WTC11 (cell line): ENCODE results near the gene TM9SF1. TPM values are rescaled to one million over a fixed set of nuclear protein-coding genes. Genes with fewer than 3 reads are reported as not detected.

Source experiments
- ATAC-seq: fragments of 200-7000 bp; cut with Tn5 transposase; 2 replicates; pipeline ENCODE4 v1.10.0; 2021; ENCODE audit warnings: mild to moderate bottlenecking, moderate library complexity
- CTCF ChIA-PET: fragments of 300-600 bp; sonication (Branson Sonifier 250); formaldehyde crosslinking; loops from one replicate; lab custom pipeline; 2021; ENCODE audit warnings: antibody characterized with exemption; lab: Charles Lee
- POLR2A ChIA-PET: fragments of 350-600 bp; sonication (Branson Sonifier 250); formaldehyde crosslinking; loops from one replicate; lab custom pipeline; 2021; ENCODE audit warnings: antibody characterized with exemption; lab: Charles Lee
- DNase-seq: peaks from one replicate; pipeline ENCODE4 v3.0.0; 2021; ENCODE audit warnings: low spot score
- H3K27ac Mint-ChIP-seq: 2 replicates; pipeline ENCODE4 v1.8.0; 2021; ENCODE audit warnings: mixed read lengths
- H3K27me3 Mint-ChIP-seq: 2 replicates; pipeline ENCODE4 v1.8.0; 2021; ENCODE audit warnings: low read depth, mild to moderate bottlenecking, moderate library complexity, mixed read lengths
- H3K36me3 Mint-ChIP-seq: 2 replicates; pipeline ENCODE4 v1.8.0; 2021; ENCODE audit warnings: mixed read lengths
- H3K4me1 Mint-ChIP-seq: 2 replicates; pipeline ENCODE4 v1.8.0; 2022; ENCODE audit warnings: mixed read lengths
- H3K4me3 Mint-ChIP-seq: 2 replicates; pipeline ENCODE4 v1.8.0; 2021; ENCODE audit warnings: mild to moderate bottlenecking, moderate library complexity, mixed read lengths
- H3K9me3 Mint-ChIP-seq: 2 replicates; pipeline ENCODE4 v1.8.0; 2021; ENCODE audit warnings: mixed read lengths
- E2F1 ChIP-seq: sonication (generic); formaldehyde crosslinking; IDR thresholded peaks from 2 replicates; pipeline ENCODE4 v1.8.0; 2022; ENCODE audit warnings: mild to moderate bottlenecking, missing genetic modification reagents
- ELF4 ChIP-seq: sonication (generic); formaldehyde crosslinking; IDR thresholded peaks from 2 replicates; pipeline ENCODE4 v1.8.1; 2022; ENCODE audit warnings: low read depth, mild to moderate bottlenecking, moderate library complexity, missing genetic modification reagents
- EMX1 ChIP-seq: fragments of 250-450 bp; sonication (Bioruptor Pico); IDR thresholded peaks from 2 replicates; pipeline ENCODE4 v1.8.0; 2021; ENCODE audit warnings: mild to moderate bottlenecking
- FOXP1 ChIP-seq: sonication (generic); formaldehyde crosslinking; IDR thresholded peaks from 2 replicates; pipeline ENCODE4 v1.8.0; 2022; ENCODE audit warnings: missing genetic modification reagents, mild to moderate bottlenecking, moderate library complexity, borderline replicate concordance
- FOXP4 ChIP-seq: sonication (generic); formaldehyde crosslinking; IDR thresholded peaks from 2 replicates; pipeline ENCODE4 v1.8.0; 2022; ENCODE audit warnings: mild to moderate bottlenecking, missing genetic modification reagents
- HMGA2 ChIP-seq: fragments of 250-450 bp; sonication (Bioruptor Pico); IDR thresholded peaks from 2 replicates; pipeline ENCODE4 v1.4.0; 2021; ENCODE audit warnings: mild to moderate bottlenecking, moderate library complexity
- KAT7 ChIP-seq: sonication (generic); formaldehyde crosslinking; IDR thresholded peaks from 2 replicates; pipeline ENCODE4 v1.8.1; 2023; ENCODE audit warnings: missing genetic modification reagents, mild to moderate bottlenecking, borderline replicate concordance
- MAX ChIP-seq: sonication (generic); formaldehyde crosslinking; IDR thresholded peaks from 2 replicates; pipeline ENCODE4 v1.8.0; 2022; ENCODE audit warnings: mild to moderate bottlenecking, missing genetic modification reagents
- NR1H2 ChIP-seq: sonication (generic); formaldehyde crosslinking; IDR thresholded peaks from 2 replicates; pipeline ENCODE4 v1.9.0; 2021; ENCODE audit warnings: mild to moderate bottlenecking, moderate library complexity, missing genetic modification reagents
- NR2C2 ChIP-seq: sonication (generic); formaldehyde crosslinking; IDR thresholded peaks from 2 replicates; pipeline ENCODE4 v1.8.0; 2022; ENCODE audit warnings: mild to moderate bottlenecking, missing genetic modification reagents
- PREB ChIP-seq: sonication (generic); formaldehyde crosslinking; IDR thresholded peaks from 2 replicates; pipeline ENCODE4 v1.8.1; 2022; ENCODE audit warnings: mild to moderate bottlenecking, missing genetic modification reagents, moderate library complexity, borderline replicate concordance
- PRRX2 ChIP-seq: fragments of 250-450 bp; sonication (Bioruptor Pico); IDR thresholded peaks from 2 replicates; pipeline ENCODE4 v1.8.0; 2021; ENCODE audit warnings: mild to moderate bottlenecking
- SMAD3 ChIP-seq: sonication (generic); formaldehyde crosslinking; IDR thresholded peaks from 2 replicates; pipeline ENCODE4 v1.8.0; 2022; ENCODE audit warnings: missing genetic modification reagents, mild to moderate bottlenecking, borderline replicate concordance
- SOX15 ChIP-seq: fragments of 250-450 bp; sonication (Bioruptor Pico); IDR thresholded peaks from 2 replicates; pipeline ENCODE4 v1.9.0; 2021; ENCODE audit warnings: mild to moderate bottlenecking
- SP1 ChIP-seq: sonication (generic); formaldehyde crosslinking; conservative IDR thresholded peaks from 2 replicates; pipeline ENCODE4 v1.8.1; 2022; ENCODE audit warnings: missing genetic modification reagents
- TCF7 ChIP-seq: sonication (generic); formaldehyde crosslinking; IDR thresholded peaks from 2 replicates; pipeline ENCODE4 v1.8.0; 2022; ENCODE audit warnings: mild to moderate bottlenecking, low read depth, missing genetic modification reagents, moderate library complexity
- TEAD1 ChIP-seq: sonication (generic); formaldehyde crosslinking; IDR thresholded peaks from 2 replicates; pipeline ENCODE4 v1.8.0; 2022; ENCODE audit warnings: mild to moderate bottlenecking, missing genetic modification reagents
- TP53 ChIP-seq: sonication (generic); formaldehyde crosslinking; IDR thresholded peaks from 2 replicates; pipeline ENCODE4 v1.8.1; 2023; ENCODE audit warnings: mild to moderate bottlenecking, missing genetic modification reagents
- ZBTB43 ChIP-seq: sonication (generic); formaldehyde crosslinking; IDR thresholded peaks from 2 replicates; pipeline ENCODE4 v1.8.1; 2023; ENCODE audit warnings: mild to moderate bottlenecking, missing genetic modification reagents
- ZNF232 ChIP-seq: sonication (generic); formaldehyde crosslinking; IDR thresholded peaks from 2 replicates; pipeline ENCODE4 v1.8.0; 2022; ENCODE audit warnings: mild to moderate bottlenecking, missing genetic modification reagents
- ZNF281 ChIP-seq: sonication (generic); formaldehyde crosslinking; IDR thresholded peaks from 2 replicates; pipeline ENCODE4 v1.8.0; 2023; ENCODE audit warnings: mild to moderate bottlenecking, missing genetic modification reagents
- ZNF396 ChIP-seq: fragments of 250-450 bp; sonication (Bioruptor Pico); IDR thresholded peaks from 2 replicates; pipeline ENCODE4 v1.8.0; 2021; ENCODE audit warnings: mild to moderate bottlenecking, moderate library complexity, borderline replicate concordance
- ZNF425 ChIP-seq: fragments of 250-450 bp; sonication (Bioruptor Pico); conservative IDR thresholded peaks from 2 replicates; pipeline ENCODE4 v1.9.0; 2021; ENCODE audit warnings: mild to moderate bottlenecking
- ZNF671 ChIP-seq: fragments of 250-450 bp; sonication (Bioruptor Pico); IDR thresholded peaks from 2 replicates; pipeline ENCODE4 v1.8.0; 2021; ENCODE audit warnings: mild to moderate bottlenecking
- ZSCAN18 ChIP-seq: fragments of 250-450 bp; sonication (Bioruptor Pico); IDR thresholded peaks from 2 replicates; pipeline ENCODE4 v2.1.2; 2022; ENCODE audit warnings: mild to moderate bottlenecking, moderate library complexity
- total RNA-seq: library from RNA; stranded (reverse); gene quantifications from 3 replicates; pipeline ENCODE4 v1.2.3, GENCODE V29; 2021

Gene TM9SF1
- total RNA-seq, 1 experiment from 2014 or later: 27.9 TPM

GRCh38 chr14:24232645-24233537 lies 37.6 kb upstream of the TM9SF1 start, which contains the start of gene GMPR2:
TSS of gene GMPR2 (plus strand) at chr14:24232929. CDS start at chr14:24233254, 325 bp downstream.
- Mint-ChIP-seq H3K9me3 (no peaks in the 10 kb centered on the region), H3K27ac (peak within 1 kb of the TSS; percentile 99), H3K4me1 (peaks cover 22% of the 10 kb centered on the region), H3K4me3 (peak within 1 kb of the TSS; percentile 99), H3K27me3 (no peaks in the 10 kb centered on the region), H3K36me3 (peaks cover 28% of the 10 kb centered on the region)
- ChIA-PET CTCF (interaction anchor here (0.7 to 1.7 kb wide), 2 partner anchors 9 to 199 kb away, joined by 3 to 12 read pairs; partner anchors contain the start of gene TINF2), POLR2A (interaction anchor here (0.9 to 1.9 kb wide), 2 partner anchors 9 to 38 kb away, joined by 4 to 9 read pairs; partner anchors contain the start of gene TINF2)
- peak; percentile 56 for ATAC-seq
- DNase-seq: no peak
- TF ChIP-seq MAX (CRISPR knock-in tag) (peak; percentile 24; the same call in 1 of the 2 replicates), ZNF671 (no peak), NR2C2 (CRISPR knock-in tag) (no peak), EMX1 (CRISPR knock-in tag) (no peak), ZNF396 (CRISPR knock-in tag) (no peak), FOXP1 (CRISPR knock-in tag) (peak; percentile 52; the same call in 1 of the 2 replicates), ZBTB43 (no peak), SP1 (no peak; the same call in 1 of the 2 replicates), ZNF281 (0 out of 2 replicates have a peak, but pooled peaks have one; percentile 18), ZSCAN18 (CRISPR knock-in tag) (no peak), ZNF425 (CRISPR knock-in tag) (no peak), KAT7 (no peak), SMAD3 (CRISPR knock-in tag) (0 out of 2 replicates have a peak, but pooled peaks have one; percentile 17), SOX15 (CRISPR knock-in tag) (no peak), HMGA2 (CRISPR knock-in tag) (no peak), FOXP4 (CRISPR knock-in tag) (peak; percentile 37; the same call in 1 of the 2 replicates), PREB (CRISPR knock-in tag) (no peak), TCF7 (CRISPR knock-in tag) (no peak), E2F1 (no peak), NR1H2 (CRISPR knock-in tag) (no peak), ELF4 (CRISPR knock-in tag) (no peak), ZNF232 (CRISPR knock-in tag) (no peak), TP53 (no peak), TEAD1 (CRISPR knock-in tag) (no peak), PRRX2 (CRISPR knock-in tag) (no peak)
